ENCODE data around the gene THTPA. TPM values are rescaled to one million over a fixed set of nuclear protein-coding genes. Genes with fewer than 3 reads are reported as not detected.

THTPA gene
- polyA plus RNA-seq, 1 donor: 34.8 TPM

GRCh38 chr14:23562822-23563472 lies 6.9 kb downstream of the THTPA start:
- no peaks in the 10 kb centered on the region for H3K27me3 ChIP-seq (ENCODE audit: control insufficient read depth, insufficient read depth, low read length)
- peaks cover 74% of the 10 kb centered on the region for H3K36me3 ChIP-seq (ENCODE audit: control insufficient read depth, insufficient read depth, low read length)
- no CpG with 5 or more reads among the region's 2 CpGs for WGBS (ENCODE audit: insufficient coverage, low lambda C conversion rate)
- no peak overlapping the region for H3K27ac ChIP-seq (ENCODE audit: low read length)
- H3K4me1 ChIP-seq (ENCODE audit: control insufficient read depth, insufficient read depth, low read length): peaks cover 28% of the 10 kb centered on the region
- no peak overlapping the region for H3K4me3 ChIP-seq (ENCODE audit: low read length)
- peak in 1 of 2 donors; percentile 34 for DNase-seq
- H3K9me3 ChIP-seq (ENCODE audit: control insufficient read depth, low read depth, low read length): no peaks in the 10 kb centered on the region

- no peaks in the 10 kb centered on the region for H3K9me3 ChIP-seq (ENCODE audit: control insufficient read depth, low read depth, low read length)
- DNase-seq: no peak
- no CpG with 5 or more reads among the region's 14 CpGs for WGBS (ENCODE audit: insufficient coverage, low lambda C conversion rate)
- H3K27ac ChIP-seq (ENCODE audit: low read length): no peak overlapping the region
- no peak overlapping the region for H3K4me3 ChIP-seq (ENCODE audit: low read length)
- H3K4me1 ChIP-seq (ENCODE audit: control insufficient read depth, insufficient read depth, low read length): peaks cover 30% of the 10 kb centered on the region
- H3K36me3 ChIP-seq (ENCODE audit: control insufficient read depth, insufficient read depth, low read length): peaks cover 74% of the 10 kb centered on the region
- no peaks in the 10 kb centered on the region for H3K27me3 ChIP-seq (ENCODE audit: control insufficient read depth, insufficient read depth, low read length)
Observed at GRCh38 chr14:23563473-23564180, 7.6 kb downstream of the THTPA start.

- peaks cover 29% of the 10 kb centered on the region for H3K4me1 ChIP-seq (ENCODE audit: control insufficient read depth, insufficient read depth, low read length)
- H3K36me3 ChIP-seq (ENCODE audit: control insufficient read depth, insufficient read depth, low read length): peaks cover 67% of the 10 kb centered on the region
- H3K4me3 ChIP-seq (ENCODE audit: low read length): no peak overlapping the region
- no CpG with 5 or more reads among the region's 13 CpGs for WGBS (ENCODE audit: insufficient coverage, low lambda C conversion rate)
- H3K27me3 ChIP-seq (ENCODE audit: control insufficient read depth, insufficient read depth, low read length): no peaks in the 10 kb centered on the region
- no peaks in the 10 kb centered on the region for H3K9me3 ChIP-seq (ENCODE audit: control insufficient read depth, low read depth, low read length)
- H3K27ac ChIP-seq (ENCODE audit: low read length): no peak overlapping the region
- DNase-seq: no peak
Observed at GRCh38 chr14:23564181-23564812, 8.2 kb downstream of the THTPA start.

DNA sequence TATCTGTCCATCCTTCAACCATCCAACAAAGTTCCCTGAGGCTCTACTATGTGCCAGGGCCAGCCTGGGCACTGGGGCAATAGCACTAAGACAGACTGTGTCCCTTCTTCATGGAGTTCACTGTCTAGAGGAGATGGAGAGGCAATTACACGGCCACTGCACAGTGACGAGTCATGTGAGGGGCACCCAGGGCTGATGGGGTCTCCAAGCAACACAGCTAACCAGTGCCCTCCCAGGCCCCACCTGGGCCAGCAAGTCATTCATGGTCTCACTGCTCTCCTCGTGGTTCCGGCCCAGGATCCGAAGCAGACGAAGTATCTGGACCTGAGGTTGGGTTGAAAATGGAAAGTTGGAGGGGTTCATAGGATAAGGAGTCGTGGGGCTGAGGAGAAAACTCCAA lies 8.8 kb downstream of the THTPA start:
- Histone ChIP-seq H3K27ac (ENCODE audit: low read length) (no peak overlapping the region), H3K4me3 (ENCODE audit: low read length) (no peak overlapping the region), H3K27me3 (ENCODE audit: control insufficient read depth, insufficient read depth, low read length) (no peaks in the 10 kb centered on the region), H3K9me3 (ENCODE audit: control insufficient read depth, low read depth, low read length) (no peaks in the 10 kb centered on the region), H3K4me1 (ENCODE audit: control insufficient read depth, insufficient read depth, low read length) (peaks cover 23% of the 10 kb centered on the region), H3K36me3 (ENCODE audit: control insufficient read depth, insufficient read depth, low read length) (peaks cover 61% of the 10 kb centered on the region)
- no CpG with 5 or more reads among the region's 7 CpGs for WGBS (ENCODE audit: insufficient coverage, low lambda C conversion rate)
- DNase-seq: no peak

GRCh38 chr14:23565626-23566025 lies 9.6 kb downstream of the THTPA start:
- no peak overlapping the region for H3K4me3 ChIP-seq (ENCODE audit: low read length)
- DNase-seq: no peak
- no peaks in the 10 kb centered on the region for H3K27me3 ChIP-seq (ENCODE audit: control insufficient read depth, insufficient read depth, low read length)
- H3K4me1 ChIP-seq (ENCODE audit: control insufficient read depth, insufficient read depth, low read length): peaks cover 23% of the 10 kb centered on the region
- H3K27ac ChIP-seq (ENCODE audit: low read length): no peak overlapping the region
- H3K9me3 ChIP-seq (ENCODE audit: control insufficient read depth, low read depth, low read length): no peaks in the 10 kb centered on the region
- no CpG with 5 or more reads among the region's 11 CpGs for WGBS (ENCODE audit: insufficient coverage, low lambda C conversion rate)
- H3K36me3 ChIP-seq (ENCODE audit: control insufficient read depth, insufficient read depth, low read length): peaks cover 55% of the 10 kb centered on the region

- H3K4me3 ChIP-seq (ENCODE audit: low read length): peak overlapping the region; percentile 80
- no peaks in the 10 kb centered on the region for H3K27me3 ChIP-seq (ENCODE audit: control insufficient read depth, insufficient read depth, low read length)
- H3K4me1 ChIP-seq (ENCODE audit: control insufficient read depth, insufficient read depth, low read length): peaks cover 23% of the 10 kb centered on the region
- H3K27ac ChIP-seq (ENCODE audit: low read length): no peak overlapping the region
- no CpG with 5 or more reads among the region's 10 CpGs for WGBS (ENCODE audit: insufficient coverage, low lambda C conversion rate)
- H3K36me3 ChIP-seq (ENCODE audit: control insufficient read depth, insufficient read depth, low read length): peaks cover 50% of the 10 kb centered on the region
- H3K9me3 ChIP-seq (ENCODE audit: control insufficient read depth, low read depth, low read length): no peaks in the 10 kb centered on the region
- DNase-seq: no peak
Observed at GRCh38 chr14:23566112-23566777, 10.2 kb downstream of the THTPA start.

- peaks cover 23% of the 10 kb centered on the region for H3K4me1 ChIP-seq (ENCODE audit: control insufficient read depth, insufficient read depth, low read length)
- peak in 1 of 2 donors; percentile 35 for DNase-seq
- H3K27ac ChIP-seq (ENCODE audit: low read length): peak overlapping the region; percentile 87
- WGBS (ENCODE audit: insufficient coverage, low lambda C conversion rate): no CpG with 5 or more reads among the region's 5 CpGs
- no peaks in the 10 kb centered on the region for H3K9me3 ChIP-seq (ENCODE audit: control insufficient read depth, low read depth, low read length)
- H3K4me3 ChIP-seq (ENCODE audit: low read length): peak overlapping the region; percentile 80
- H3K36me3 ChIP-seq (ENCODE audit: control insufficient read depth, insufficient read depth, low read length): peaks cover 45% of the 10 kb centered on the region
- peaks cover 4% of the 10 kb centered on the region for H3K27me3 ChIP-seq (ENCODE audit: control insufficient read depth, insufficient read depth, low read length)
Observed at GRCh38 chr14:23566778-23567185, 10.7 kb downstream of the THTPA start.

DNA sequence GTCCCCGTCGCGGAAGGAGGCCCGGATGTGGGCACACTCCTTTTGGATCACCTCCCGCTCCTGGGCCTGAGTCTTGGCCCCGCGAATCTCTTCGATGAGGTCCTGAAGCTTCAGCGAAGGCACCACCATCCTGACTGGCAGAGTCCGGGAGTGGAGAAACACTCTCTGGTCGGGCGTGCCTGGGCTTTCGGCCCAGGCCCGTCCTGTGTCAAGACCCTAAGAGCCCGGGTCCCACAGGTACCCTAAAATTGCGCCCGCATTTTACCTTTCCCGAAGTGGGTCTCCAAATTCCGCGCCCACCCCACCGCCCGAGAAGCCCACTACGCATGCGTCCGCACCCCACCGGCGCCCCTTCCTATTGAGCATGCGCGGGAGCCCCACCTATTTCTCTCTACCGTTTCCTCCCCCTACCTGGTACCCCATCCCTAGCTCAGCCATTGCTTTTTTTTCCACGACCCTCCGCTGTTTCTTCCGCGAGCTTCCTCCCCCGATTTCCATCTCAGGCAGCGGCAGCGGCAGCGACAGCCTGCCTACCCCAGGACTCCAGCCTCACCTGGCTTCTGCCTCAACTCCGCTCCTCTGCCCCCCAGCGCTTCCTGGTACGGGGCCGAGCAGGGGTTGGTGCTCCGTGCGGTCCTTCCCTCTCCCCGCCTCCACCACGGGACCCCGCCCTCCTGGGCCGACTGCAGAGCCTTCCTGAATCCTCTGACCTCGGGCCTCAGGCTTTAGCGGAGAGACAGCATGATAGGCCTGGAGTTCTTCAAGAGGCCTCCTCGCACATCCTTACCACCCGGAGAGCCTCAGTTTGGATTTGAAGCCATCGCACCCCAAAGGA lies 11.3 kb downstream of the THTPA start, which contains the start of gene AP1G2:
Gene AP1G2 (minus strand): TSS at position 606 of the 835 bp plus-strand sequence. CDS start 477 bp downstream, at position 129.
- no CpG with 5 or more reads among the region's 53 CpGs for WGBS (ENCODE audit: insufficient coverage, low lambda C conversion rate)
- Histone ChIP-seq H3K27ac (ENCODE audit: low read length) (peak within 1 kb of the TSS; percentile 87), H3K36me3 (ENCODE audit: control insufficient read depth, insufficient read depth, low read length) (peaks cover 39% of the 10 kb centered on the region), H3K9me3 (ENCODE audit: control insufficient read depth, low read depth, low read length) (no peaks in the 10 kb centered on the region), H3K4me3 (ENCODE audit: low read length) (peak within 1 kb of the TSS; percentile 80), H3K4me1 (ENCODE audit: control insufficient read depth, insufficient read depth, low read length) (peaks cover 23% of the 10 kb centered on the region), H3K27me3 (ENCODE audit: control insufficient read depth, insufficient read depth, low read length) (peaks cover 8% of the 10 kb centered on the region)
- peak; percentile 92 to 97 for DNase-seq

DNA sequence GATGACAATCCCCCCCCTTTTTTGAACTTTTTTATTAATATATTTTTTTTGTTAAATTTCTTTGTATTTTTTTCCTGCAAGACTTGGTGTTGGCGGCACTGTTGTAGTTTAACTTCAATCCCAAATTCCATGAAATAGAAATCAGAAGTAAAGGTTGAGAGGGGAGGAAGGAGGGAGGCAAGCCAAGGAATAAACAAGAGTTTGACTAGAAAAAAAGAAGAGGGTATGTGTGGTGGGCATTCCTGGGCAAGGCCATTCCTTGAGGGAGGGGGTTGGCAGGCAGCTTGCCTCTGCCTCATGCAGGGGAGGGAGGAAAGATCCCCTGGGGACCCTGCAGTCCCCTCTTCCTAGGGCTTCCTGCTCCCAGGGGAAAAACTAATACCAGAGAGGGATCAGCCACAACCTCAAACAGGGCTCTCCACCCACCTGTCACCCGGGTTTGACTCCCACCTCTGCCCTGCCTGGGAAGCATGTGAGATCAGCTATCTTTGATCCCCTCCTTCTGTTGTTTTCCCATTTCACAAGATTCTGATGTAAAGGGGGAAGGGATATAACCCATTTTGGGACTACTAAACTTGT lies 12.0 kb downstream of the THTPA start:
- DNase-seq: no peak
- Histone ChIP-seq H3K36me3 (ENCODE audit: control insufficient read depth, insufficient read depth, low read length) (peaks cover 33% of the 10 kb centered on the region), H3K4me1 (ENCODE audit: control insufficient read depth, insufficient read depth, low read length) (peaks cover 23% of the 10 kb centered on the region), H3K27me3 (ENCODE audit: control insufficient read depth, insufficient read depth, low read length) (peaks cover 14% of the 10 kb centered on the region), H3K4me3 (ENCODE audit: low read length) (peak overlapping the region; percentile 80), H3K9me3 (ENCODE audit: control insufficient read depth, low read depth, low read length) (no peaks in the 10 kb centered on the region), H3K27ac (ENCODE audit: low read length) (peak overlapping the region; percentile 87)
- 100% methylated on average over 1 of the region's 2 CpGs for WGBS (ENCODE audit: insufficient coverage, low lambda C conversion rate)
